Tibial nerve (tissue), 4 donors: ENCODE results near the gene STAT1.

Source experiments
- EP300 ChIP-seq, 2 donors: sonication (generic); formaldehyde crosslinking; IDR thresholded peaks; one replicate each; pipeline ENCODE4 v1.6.1; 2017; ENCODE audit warnings: antibody characterized with exemption in 2 of 2, mild to moderate bottlenecking in 1 of 2
- POLR2A ChIP-seq, 2 donors: fragments of 450-650 bp; IDR thresholded peaks; one replicate each; pipeline ENCODE4 v1.6.1; 2017; ENCODE audit warnings: antibody characterized with exemption in 2 of 2, mild to moderate bottlenecking in 2 of 2, moderate library complexity in 2 of 2
- TF ChIP-seq, protein P1 (sequence below), 5 experiments: fragments of 200-600 bp in 3 of 5; fragments of 450-650 bp in 2 of 5; sonication (generic) in 3 of 5; IDR thresholded peaks; one replicate each; pipeline ENCODE4 v1.5.1; 2016 to 2019; ENCODE audit warnings: antibody characterized with exemption in 5 of 5, mild to moderate bottlenecking in 3 of 5, moderate library complexity in 2 of 5

DNA sequence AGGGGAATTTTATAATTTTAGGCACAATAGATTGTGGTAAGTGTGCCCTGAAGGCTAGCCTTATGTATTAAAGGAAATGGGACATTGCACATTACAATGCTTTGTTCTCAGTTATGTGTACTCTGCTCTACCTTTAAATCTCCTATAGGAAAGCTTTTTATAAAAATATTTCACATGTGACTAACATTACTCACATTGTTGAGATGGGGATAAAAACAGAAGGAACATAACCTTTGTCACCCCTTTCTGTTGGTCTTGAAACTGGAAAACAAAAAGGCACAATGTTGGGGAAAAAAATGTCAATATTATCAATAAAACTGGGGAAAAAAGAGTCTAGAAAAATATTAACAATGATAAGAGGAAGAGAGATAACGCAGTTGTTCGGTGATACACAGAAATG, 17.3 kb upstream of the STAT1 start:
- TF ChIP-seq, protein P1, sequence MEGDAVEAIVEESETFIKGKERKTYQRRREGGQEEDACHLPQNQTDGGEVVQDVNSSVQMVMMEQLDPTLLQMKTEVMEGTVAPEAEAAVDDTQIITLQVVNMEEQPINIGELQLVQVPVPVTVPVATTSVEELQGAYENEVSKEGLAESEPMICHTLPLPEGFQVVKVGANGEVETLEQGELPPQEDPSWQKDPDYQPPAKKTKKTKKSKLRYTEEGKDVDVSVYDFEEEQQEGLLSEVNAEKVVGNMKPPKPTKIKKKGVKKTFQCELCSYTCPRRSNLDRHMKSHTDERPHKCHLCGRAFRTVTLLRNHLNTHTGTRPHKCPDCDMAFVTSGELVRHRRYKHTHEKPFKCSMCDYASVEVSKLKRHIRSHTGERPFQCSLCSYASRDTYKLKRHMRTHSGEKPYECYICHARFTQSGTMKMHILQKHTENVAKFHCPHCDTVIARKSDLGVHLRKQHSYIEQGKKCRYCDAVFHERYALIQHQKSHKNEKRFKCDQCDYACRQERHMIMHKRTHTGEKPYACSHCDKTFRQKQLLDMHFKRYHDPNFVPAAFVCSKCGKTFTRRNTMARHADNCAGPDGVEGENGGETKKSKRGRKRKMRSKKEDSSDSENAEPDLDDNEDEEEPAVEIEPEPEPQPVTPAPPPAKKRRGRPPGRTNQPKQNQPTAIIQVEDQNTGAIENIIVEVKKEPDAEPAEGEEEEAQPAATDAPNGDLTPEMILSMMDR (IDR thresholded peaks at IDR 0.05) = no peak
- TF ChIP-seq POLR2A (IDR thresholded peaks at IDR 0.05) (no peak), EP300 (IDR thresholded peaks at IDR 0.05) (no peak)
